ENCODE data around the gene STX16.

Gene STX16

DNA sequence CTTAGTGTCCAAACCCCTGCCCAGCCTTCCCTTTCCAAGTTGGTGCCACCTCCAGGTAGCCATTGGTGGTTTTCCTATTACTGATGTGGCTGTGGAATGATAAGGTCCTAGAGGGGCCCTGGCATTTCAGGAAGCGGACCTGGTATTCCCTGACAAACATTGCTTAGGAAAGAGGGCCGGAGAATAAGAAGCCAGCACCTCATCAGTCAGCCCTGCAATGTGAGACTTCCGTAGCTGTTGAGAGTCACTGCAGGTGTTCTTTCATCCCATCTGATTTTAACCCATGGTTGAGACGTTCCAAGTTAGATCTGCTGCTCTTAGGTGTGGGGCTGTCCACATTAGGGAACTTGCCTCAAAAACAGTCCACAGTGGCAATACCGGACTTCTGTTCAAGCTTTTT lies 26.7 kb downstream of the STX16 start:
- H3K27me3 ChIP-seq (ENCODE audit: control insufficient read depth, insufficient read depth, low read length) = no peaks in the 10 kb centered on the region

DNA sequence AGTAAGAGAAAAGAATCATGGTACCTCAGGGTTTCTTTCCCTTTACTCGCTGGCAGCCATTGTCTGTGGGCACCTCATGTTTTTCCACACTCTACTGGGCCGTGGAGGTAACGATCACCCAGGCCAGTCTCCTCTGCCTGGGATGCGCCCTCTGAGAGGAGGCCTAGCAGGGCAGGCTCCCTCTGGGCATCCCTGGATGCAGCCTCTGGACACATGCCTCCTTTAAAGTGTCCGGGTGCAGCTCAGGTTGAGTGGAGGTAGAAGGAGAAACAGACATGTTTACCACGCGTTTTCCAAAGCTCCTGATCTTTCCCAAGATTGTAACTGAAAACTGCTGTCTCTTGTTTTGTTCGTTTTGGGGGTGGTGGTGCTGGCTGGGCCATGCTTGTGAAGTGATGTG lies 27.7 kb downstream of the STX16 start:
- Histone ChIP-seq H3K27ac (ENCODE audit: low read length) (no peak overlapping the region), H3K9me3 (ENCODE audit: control insufficient read depth, insufficient read depth, low read length) (no peaks in the 10 kb centered on the region), H3K36me3 (ENCODE audit: control insufficient read depth, insufficient read depth, low read length) (0 out of 2 replicates have a peak, but pooled peaks cover 10% of the 10 kb centered on the region), H3K4me3 (ENCODE audit: low read length) (no peak overlapping the region), H3K4me1 (ENCODE audit: control insufficient read depth, insufficient read depth, low read length) (no peaks in the 10 kb centered on the region), H3K27me3 (ENCODE audit: control insufficient read depth, insufficient read depth, low read length) (no peaks in the 10 kb centered on the region)
- WGBS (ENCODE audit: insufficient coverage, insufficient read length) = no CpG with 5 or more reads among the region's 8 CpGs
- no peak for DNase-seq (ENCODE audit: low read depth, low spot score)

More for the DNA sequence above, 26.7 kb downstream of the STX16 start:
- no peaks in the 10 kb centered on the region for H3K4me1 ChIP-seq (ENCODE audit: control insufficient read depth, insufficient read depth, low read length)
- H3K27ac ChIP-seq (ENCODE audit: low read length) = no peak overlapping the region
- no CpG with 5 or more reads among the region's 5 CpGs for WGBS (ENCODE audit: insufficient coverage, insufficient read length)
- DNase-seq (ENCODE audit: low read depth, low spot score) = no peak
- H3K9me3 ChIP-seq (ENCODE audit: control insufficient read depth, insufficient read depth, low read length) = no peaks in the 10 kb centered on the region
- 0 out of 2 replicates have a peak, but pooled peaks cover 10% of the 10 kb centered on the region for H3K36me3 ChIP-seq (ENCODE audit: control insufficient read depth, insufficient read depth, low read length)
- H3K4me3 ChIP-seq (ENCODE audit: low read length) = no peak overlapping the region

DNA sequence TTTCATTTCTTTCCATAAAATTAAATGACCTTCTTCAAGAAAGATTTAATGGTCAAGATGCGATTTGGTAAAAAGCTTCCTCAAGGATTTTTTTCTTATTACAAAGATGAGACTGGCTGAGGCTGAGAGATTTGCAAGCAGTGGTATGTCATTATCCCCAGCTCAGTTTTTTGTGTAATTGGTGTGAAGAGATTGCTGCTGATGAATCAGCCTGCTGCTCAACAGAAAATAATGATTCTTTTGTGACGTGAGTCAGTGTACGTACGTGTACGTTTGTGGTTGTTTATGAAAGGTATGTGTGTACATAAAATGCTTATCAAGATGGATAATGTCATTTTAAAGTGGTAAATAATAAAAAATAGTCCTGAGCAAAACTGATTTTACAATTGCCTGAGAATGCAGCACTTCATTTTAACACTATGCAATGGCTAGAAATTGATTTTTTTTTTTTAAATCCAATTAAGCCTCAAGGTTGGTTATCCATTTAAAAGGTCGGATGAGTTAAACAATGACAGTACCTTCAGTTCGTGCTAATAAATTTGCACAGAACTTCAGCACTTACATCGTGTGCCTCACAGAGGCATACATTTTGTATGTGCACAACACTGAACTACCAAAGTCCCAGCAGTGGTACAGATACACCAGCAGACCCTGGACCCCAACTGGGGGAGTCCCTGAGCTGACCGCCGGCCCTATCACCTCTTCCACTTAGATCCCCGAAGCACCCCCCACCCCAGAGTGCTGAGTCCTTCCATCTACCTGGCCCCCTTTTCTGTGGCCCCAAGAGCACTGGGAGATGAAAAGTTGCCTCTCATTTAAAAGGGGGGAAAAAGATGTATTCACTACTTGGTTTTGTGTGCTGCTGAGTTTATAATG lies 31.8 kb downstream of the STX16 start:
- no peaks in the 10 kb centered on the region for H3K27me3 ChIP-seq (ENCODE audit: control insufficient read depth, insufficient read depth, low read length)
- DNase-seq (ENCODE audit: low read depth, low spot score) = no peak
- WGBS (ENCODE audit: insufficient coverage, insufficient read length) = 100% methylated on average over 4 of the region's 11 CpGs
- H3K4me1 ChIP-seq (ENCODE audit: control insufficient read depth, insufficient read depth, low read length) = no peaks in the 10 kb centered on the region
- H3K36me3 ChIP-seq (ENCODE audit: control insufficient read depth, insufficient read depth, low read length) = 0 out of 2 replicates have a peak, but pooled peaks cover 4% of the 10 kb centered on the region
- no peaks in the 10 kb centered on the region for H3K9me3 ChIP-seq (ENCODE audit: control insufficient read depth, insufficient read depth, low read length)
- H3K4me3 ChIP-seq (ENCODE audit: low read length) = no peak overlapping the region
- H3K27ac ChIP-seq (ENCODE audit: low read length) = no peak overlapping the region

DNA sequence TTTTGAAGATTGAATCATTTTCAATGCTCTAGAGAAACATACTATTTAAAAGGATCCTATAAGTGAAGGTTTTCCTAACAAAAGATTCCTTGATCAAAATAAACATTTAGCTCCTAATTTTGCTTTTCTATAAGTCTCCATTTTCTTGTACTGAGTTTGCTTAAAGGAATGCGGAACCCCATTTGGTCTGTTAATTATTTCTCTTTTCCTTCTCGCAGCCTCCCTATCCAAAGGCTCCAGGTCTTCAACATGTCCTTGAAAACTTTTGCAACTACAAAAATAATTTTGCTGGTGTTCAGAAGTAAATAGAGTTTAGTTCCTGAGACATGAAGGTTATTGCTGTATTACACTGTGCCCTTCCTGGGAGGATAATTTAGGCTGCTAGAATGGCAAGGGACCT lies 33.2 kb downstream of the STX16 start:
- Histone ChIP-seq H3K27me3 (ENCODE audit: control insufficient read depth, insufficient read depth, low read length) (no peaks in the 10 kb centered on the region), H3K36me3 (ENCODE audit: control insufficient read depth, insufficient read depth, low read length) (0 out of 2 replicates have a peak, but pooled peaks cover 4% of the 10 kb centered on the region), H3K9me3 (ENCODE audit: control insufficient read depth, insufficient read depth, low read length) (no peaks in the 10 kb centered on the region), H3K4me1 (ENCODE audit: control insufficient read depth, insufficient read depth, low read length) (0 out of 2 replicates have a peak, but pooled peaks cover 2% of the 10 kb centered on the region), H3K27ac (ENCODE audit: low read length) (no peak overlapping the region), H3K4me3 (ENCODE audit: low read length) (no peak overlapping the region)
- WGBS (ENCODE audit: insufficient coverage, insufficient read length) = no CpG with 5 or more reads among the region's 2 CpGs
- no peak for DNase-seq (ENCODE audit: low read depth, low spot score)

DNA sequence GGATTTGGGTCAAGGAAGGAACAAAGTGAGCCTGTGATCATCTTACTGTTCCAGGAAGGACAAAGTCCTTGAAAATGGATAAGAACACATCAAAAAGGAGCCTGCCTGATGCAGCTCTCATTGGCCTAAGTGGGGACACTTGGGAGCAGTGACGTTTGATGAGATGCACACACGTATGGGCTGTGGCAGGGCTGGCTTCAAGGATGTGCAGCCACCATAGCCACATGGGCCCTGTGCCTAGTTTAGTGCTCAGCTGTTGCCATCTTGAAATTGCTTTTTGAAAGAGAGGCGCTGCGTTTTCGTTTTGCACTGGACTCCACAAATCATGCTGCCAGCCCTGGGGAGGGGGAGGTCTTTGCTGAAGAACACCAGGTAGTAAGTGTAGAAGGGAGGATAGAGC lies 34.9 kb downstream of the STX16 start:
- no peak for DNase-seq (ENCODE audit: low read depth, low spot score)
- WGBS (ENCODE audit: insufficient coverage, insufficient read length) = no CpG with 5 or more reads among the region's 5 CpGs
- H3K36me3 ChIP-seq (ENCODE audit: control insufficient read depth, insufficient read depth, low read length) = no peaks in the 10 kb centered on the region
- no peaks in the 10 kb centered on the region for H3K9me3 ChIP-seq (ENCODE audit: control insufficient read depth, insufficient read depth, low read length)
- H3K4me3 ChIP-seq (ENCODE audit: low read length) = no peak overlapping the region
- no peaks in the 10 kb centered on the region for H3K27me3 ChIP-seq (ENCODE audit: control insufficient read depth, insufficient read depth, low read length)
- no peak overlapping the region for H3K27ac ChIP-seq (ENCODE audit: low read length)
- H3K4me1 ChIP-seq (ENCODE audit: control insufficient read depth, insufficient read depth, low read length) = 0 out of 2 replicates have a peak, but pooled peaks cover 2% of the 10 kb centered on the region

DNA sequence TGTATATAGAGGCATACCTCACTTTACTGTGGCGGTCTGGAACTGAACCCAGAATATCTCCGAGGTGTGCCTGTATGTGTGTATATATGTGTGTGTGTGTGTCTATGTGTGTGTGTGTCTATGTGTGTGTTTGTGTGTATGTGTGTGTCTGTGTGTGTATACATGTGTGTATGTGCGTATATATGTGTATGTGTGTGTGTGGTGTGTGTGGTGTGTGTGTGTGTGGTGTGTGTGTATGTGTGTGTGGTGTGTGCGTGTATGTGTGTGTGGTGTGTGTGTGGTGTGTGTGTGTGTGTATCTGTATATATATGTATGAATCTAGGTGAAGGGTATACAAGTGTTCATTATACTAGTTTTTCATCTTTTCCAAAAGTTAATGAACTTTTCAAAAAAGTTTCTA lies 37.3 kb downstream of the STX16 start:
- Histone ChIP-seq H3K36me3 (ENCODE audit: control insufficient read depth, insufficient read depth, low read length) (no peaks in the 10 kb centered on the region), H3K4me3 (ENCODE audit: low read length) (no peak overlapping the region), H3K4me1 (ENCODE audit: control insufficient read depth, insufficient read depth, low read length) (peaks cover 6% of the 10 kb centered on the region), H3K27me3 (ENCODE audit: control insufficient read depth, insufficient read depth, low read length) (no peaks in the 10 kb centered on the region), H3K9me3 (ENCODE audit: control insufficient read depth, insufficient read depth, low read length) (no peaks in the 10 kb centered on the region), H3K27ac (ENCODE audit: low read length) (no peak overlapping the region)
- no peak for DNase-seq (ENCODE audit: low read depth, low spot score)
- 88% methylated on average over 2 of the region's 4 CpGs for WGBS (ENCODE audit: insufficient coverage, insufficient read length)

DNA sequence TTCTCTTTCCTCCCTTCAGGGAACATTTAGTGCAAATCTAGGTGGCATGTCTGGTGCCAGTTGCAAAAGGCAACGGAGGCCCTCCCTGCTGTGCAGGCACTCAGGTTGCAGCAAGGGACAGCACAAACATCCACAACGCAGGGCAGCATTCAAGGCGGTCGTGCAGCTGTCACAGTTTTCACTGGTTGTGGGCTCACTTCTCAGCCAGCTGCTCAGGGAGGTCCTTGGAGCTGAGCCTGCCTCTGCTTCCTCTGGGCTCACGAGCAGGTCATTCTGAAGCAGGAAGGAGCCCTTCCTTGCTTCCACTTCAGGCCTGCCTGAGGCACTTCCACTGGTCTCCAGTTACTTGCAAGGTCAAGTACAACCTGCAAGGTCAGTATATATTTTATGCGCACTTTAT lies 37.8 kb downstream of the STX16 start:
- no CpG with 5 or more reads among the region's 6 CpGs for WGBS (ENCODE audit: insufficient coverage, insufficient read length)
- Histone ChIP-seq H3K4me3 (ENCODE audit: low read length) (no peak overlapping the region), H3K36me3 (ENCODE audit: control insufficient read depth, insufficient read depth, low read length) (no peaks in the 10 kb centered on the region), H3K27me3 (ENCODE audit: control insufficient read depth, insufficient read depth, low read length) (no peaks in the 10 kb centered on the region), H3K4me1 (ENCODE audit: control insufficient read depth, insufficient read depth, low read length) (peaks cover 10% of the 10 kb centered on the region), H3K9me3 (ENCODE audit: control insufficient read depth, insufficient read depth, low read length) (no peaks in the 10 kb centered on the region), H3K27ac (ENCODE audit: low read length) (no peak overlapping the region)
- DNase-seq (ENCODE audit: low read depth, low spot score) = no peak

DNA sequence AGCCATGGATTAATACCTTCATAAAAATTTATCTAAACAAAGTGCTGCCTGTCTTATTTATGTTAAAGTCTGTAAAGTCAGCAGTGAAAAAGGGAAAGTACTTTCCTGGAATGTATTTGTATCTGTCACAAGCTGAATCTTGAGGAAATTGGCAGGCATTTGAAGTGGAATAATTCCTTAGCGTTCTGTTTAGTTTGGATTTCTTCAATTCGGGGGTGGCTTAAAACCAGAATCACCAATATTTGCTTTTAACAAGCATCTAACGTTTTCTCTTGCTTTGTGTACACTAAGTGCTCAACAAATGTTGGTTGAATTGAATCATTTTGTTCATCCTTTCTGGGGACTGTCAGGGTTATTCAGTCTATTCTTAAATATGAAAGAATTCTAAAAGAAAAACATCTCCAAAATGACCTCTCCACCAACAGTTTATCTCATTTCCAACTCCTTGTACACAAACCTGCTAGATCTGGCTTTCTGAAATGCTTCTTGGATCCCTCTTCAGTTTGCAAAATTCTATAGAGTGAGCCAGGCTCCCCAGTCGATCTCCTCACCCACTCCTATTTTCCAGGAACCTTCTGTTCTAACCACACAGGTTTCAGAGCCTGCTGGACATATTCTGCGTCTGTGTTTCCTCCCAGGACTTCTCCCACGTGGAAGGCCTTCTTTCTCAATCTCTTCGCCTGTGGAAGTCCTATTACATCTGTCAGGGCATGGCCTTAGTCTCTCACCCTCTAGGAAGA lies 39.5 kb downstream of the STX16 start:
- no peak for DNase-seq (ENCODE audit: low read depth, low spot score)
- Histone ChIP-seq H3K27me3 (ENCODE audit: control insufficient read depth, insufficient read depth, low read length) (no peaks in the 10 kb centered on the region), H3K9me3 (ENCODE audit: control insufficient read depth, insufficient read depth, low read length) (no peaks in the 10 kb centered on the region), H3K4me1 (ENCODE audit: control insufficient read depth, insufficient read depth, low read length) (peaks cover 10% of the 10 kb centered on the region), H3K27ac (ENCODE audit: low read length) (no peak overlapping the region), H3K4me3 (ENCODE audit: low read length) (no peak overlapping the region), H3K36me3 (ENCODE audit: control insufficient read depth, insufficient read depth, low read length) (0 out of 2 replicates have a peak, but pooled peaks cover 4% of the 10 kb centered on the region)
- no CpG with 5 or more reads among the region's 7 CpGs for WGBS (ENCODE audit: insufficient coverage, insufficient read length)

DNA sequence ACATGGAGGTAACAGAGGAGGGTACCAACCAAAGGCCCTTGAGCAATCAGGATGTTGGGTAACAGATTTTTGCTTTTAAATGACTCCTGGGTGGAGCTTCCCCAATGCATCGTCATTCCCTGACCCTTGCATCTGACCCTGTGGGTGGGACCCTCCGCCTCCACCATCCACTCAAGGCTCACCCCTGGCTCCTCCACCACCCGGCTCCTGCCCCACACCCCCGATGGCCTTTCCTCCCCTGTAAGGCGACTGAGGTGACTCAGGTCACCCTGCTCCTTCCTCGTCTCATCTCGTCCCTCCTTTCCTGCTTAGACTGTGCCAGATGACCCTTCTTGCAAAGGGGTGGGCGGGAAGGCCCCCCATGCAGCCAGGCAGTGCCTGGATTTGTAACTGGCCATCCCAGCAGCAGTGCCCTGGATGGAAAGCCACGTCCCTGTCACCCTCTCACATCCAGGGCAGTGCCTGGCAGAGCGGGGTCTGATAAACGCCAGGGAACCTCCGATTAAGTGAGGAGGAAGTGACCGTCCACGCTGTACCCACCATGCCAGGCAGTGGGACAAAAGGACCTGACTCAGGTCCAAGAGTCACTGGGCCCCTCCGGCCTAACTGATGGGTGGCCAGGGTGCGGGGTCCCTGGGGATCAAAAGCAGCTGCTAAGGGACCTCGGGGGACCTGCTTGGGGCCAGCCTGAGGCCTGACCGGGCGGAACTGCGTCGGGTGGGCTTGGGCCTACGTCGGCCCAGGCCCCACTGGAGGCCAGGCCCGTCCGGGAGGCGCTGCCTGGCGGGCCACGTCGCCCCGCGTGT lies 40.9 kb downstream of the STX16 start:
- WGBS (ENCODE audit: insufficient coverage, insufficient read length) = no CpG with 5 or more reads among the region's 31 CpGs
- no peak for DNase-seq (ENCODE audit: low read depth, low spot score)
- peaks cover 12% of the 10 kb centered on the region for H3K4me1 ChIP-seq (ENCODE audit: control insufficient read depth, insufficient read depth, low read length)
- no peaks in the 10 kb centered on the region for H3K27me3 ChIP-seq (ENCODE audit: control insufficient read depth, insufficient read depth, low read length)
- H3K9me3 ChIP-seq (ENCODE audit: control insufficient read depth, insufficient read depth, low read length) = no peaks in the 10 kb centered on the region
- peaks cover 11% of the 10 kb centered on the region for H3K36me3 ChIP-seq (ENCODE audit: control insufficient read depth, insufficient read depth, low read length)
- no peak overlapping the region for H3K27ac ChIP-seq (ENCODE audit: low read length)
- no peak overlapping the region for H3K4me3 ChIP-seq (ENCODE audit: low read length)
